ENCODE measurements around the gene CALML5. TPM values are rescaled to one million over a fixed set of nuclear protein-coding genes. Genes with fewer than 3 reads are reported as not detected.

Gene CALML5
- total RNA-seq, 1 donor from 2014 or later, result not detected

DNA sequence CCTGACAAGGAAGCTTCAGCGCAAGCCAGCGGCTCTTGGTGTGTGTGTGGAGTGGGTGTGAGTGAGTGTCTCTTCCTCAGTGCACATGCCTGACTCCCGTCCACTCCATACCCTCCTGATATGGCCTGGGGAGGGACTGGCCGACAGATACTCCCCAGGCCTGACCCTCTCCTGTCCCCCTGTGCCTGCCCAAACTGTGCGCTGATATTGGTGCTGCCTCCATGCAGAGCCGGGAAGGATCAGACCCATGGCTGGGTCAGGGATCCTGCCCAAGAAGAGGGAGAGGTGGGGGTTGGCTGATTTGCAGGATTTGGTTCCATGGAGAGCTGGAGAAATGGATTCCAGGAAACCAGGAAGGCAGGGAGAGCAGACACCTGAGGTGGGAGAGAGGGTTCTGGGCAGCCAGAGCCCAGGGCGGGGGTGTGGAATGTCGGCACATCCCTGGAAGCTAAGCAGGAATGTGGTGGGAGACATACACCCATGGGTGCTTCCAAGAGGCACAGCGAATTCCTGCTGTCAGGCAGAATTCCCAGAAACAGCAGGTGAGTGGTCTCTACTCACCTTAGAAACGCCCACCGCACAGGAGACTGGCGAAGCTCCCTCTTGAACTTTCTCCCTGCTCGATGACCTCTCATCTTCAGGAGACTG is 6.3 kb downstream of the CALML5 start:
- peaks cover 4% of the 10 kb centered on the region for H3K4me1 Mint-ChIP-seq (ENCODE audit: unreplicated experiment)
- DNase-seq (ENCODE audit: extremely low spot score, unreplicated experiment), result no peak
- H3K4me3 Mint-ChIP-seq (ENCODE audit: unreplicated experiment), result no peak overlapping the region
- H3K9me3 Mint-ChIP-seq (ENCODE audit: unreplicated experiment), result no peaks in the 10 kb centered on the region
- H3K36me3 Mint-ChIP-seq (ENCODE audit: unreplicated experiment), result no peaks in the 10 kb centered on the region
- TF ChIP-seq, protein P1, sequence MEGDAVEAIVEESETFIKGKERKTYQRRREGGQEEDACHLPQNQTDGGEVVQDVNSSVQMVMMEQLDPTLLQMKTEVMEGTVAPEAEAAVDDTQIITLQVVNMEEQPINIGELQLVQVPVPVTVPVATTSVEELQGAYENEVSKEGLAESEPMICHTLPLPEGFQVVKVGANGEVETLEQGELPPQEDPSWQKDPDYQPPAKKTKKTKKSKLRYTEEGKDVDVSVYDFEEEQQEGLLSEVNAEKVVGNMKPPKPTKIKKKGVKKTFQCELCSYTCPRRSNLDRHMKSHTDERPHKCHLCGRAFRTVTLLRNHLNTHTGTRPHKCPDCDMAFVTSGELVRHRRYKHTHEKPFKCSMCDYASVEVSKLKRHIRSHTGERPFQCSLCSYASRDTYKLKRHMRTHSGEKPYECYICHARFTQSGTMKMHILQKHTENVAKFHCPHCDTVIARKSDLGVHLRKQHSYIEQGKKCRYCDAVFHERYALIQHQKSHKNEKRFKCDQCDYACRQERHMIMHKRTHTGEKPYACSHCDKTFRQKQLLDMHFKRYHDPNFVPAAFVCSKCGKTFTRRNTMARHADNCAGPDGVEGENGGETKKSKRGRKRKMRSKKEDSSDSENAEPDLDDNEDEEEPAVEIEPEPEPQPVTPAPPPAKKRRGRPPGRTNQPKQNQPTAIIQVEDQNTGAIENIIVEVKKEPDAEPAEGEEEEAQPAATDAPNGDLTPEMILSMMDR (IDR thresholded peaks at IDR 0.05), result no peak
- H3K27ac Mint-ChIP-seq (ENCODE audit: unreplicated experiment), result no peak overlapping the region
- no peaks in the 10 kb centered on the region for H3K27me3 Mint-ChIP-seq (ENCODE audit: unreplicated experiment)

DNA sequence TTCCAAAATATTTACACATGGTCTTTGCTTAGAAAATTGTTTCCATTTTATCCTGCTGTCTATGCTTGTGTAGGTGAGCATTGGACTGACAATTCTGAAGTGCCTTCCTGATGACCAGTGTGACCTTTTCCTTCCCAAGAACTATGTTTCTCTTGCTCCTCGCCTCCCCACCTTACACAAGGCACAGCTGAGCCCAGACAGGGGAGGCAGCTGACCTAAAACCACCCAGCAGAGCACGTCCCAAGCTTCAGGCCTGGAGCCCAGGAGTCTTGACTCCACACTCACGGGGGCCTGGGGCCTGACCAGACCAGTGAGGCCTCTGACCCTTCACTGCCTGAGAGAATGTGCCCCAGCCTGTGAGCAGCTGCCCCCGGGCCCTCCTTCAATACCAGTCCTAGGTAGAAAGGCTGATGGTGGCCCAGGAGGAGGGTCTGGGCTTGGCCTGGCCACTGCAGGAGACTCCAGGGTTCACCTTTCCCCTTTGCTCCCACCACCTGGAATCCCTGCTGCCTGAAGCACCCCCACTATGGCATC is 7.0 kb downstream of the CALML5 start:
- Mint-ChIP-seq H3K4me3 (ENCODE audit: unreplicated experiment) (no peak overlapping the region), H3K4me1 (ENCODE audit: unreplicated experiment) (peaks cover 4% of the 10 kb centered on the region), H3K9me3 (ENCODE audit: unreplicated experiment) (no peaks in the 10 kb centered on the region), H3K27ac (ENCODE audit: unreplicated experiment) (no peak overlapping the region), H3K36me3 (ENCODE audit: unreplicated experiment) (no peaks in the 10 kb centered on the region), H3K27me3 (ENCODE audit: unreplicated experiment) (no peaks in the 10 kb centered on the region)
- TF ChIP-seq, protein P1 (IDR thresholded peaks at IDR 0.05), result no peak
- no peak for DNase-seq (ENCODE audit: extremely low spot score, unreplicated experiment)

DNA sequence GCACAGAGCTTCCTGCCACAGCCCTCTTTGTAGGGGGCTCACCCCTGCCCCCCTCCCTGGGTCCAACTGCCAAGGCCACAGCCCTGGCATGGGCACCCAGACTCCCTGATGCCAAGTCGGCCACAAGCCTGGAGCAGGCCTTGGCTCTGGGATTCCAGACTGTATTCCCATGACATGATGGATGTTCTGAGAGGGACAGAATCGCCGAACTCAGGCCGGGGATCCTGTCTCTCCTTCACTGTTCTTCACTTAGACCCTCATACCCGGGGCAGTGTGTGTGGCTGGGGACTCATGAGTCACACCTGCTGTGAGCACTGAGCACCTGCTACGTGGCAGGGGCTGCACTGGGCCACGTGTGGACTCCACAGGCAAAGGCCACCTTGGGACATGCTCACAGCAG is 7.9 kb downstream of the CALML5 start:
- Mint-ChIP-seq H3K27ac (ENCODE audit: unreplicated experiment) (no peak overlapping the region), H3K4me1 (ENCODE audit: unreplicated experiment) (peaks cover 4% of the 10 kb centered on the region), H3K27me3 (ENCODE audit: unreplicated experiment) (no peaks in the 10 kb centered on the region), H3K9me3 (ENCODE audit: unreplicated experiment) (no peaks in the 10 kb centered on the region), H3K36me3 (ENCODE audit: unreplicated experiment) (no peaks in the 10 kb centered on the region), H3K4me3 (ENCODE audit: unreplicated experiment) (no peak overlapping the region)
- DNase-seq (ENCODE audit: extremely low spot score, unreplicated experiment), result no peak
- TF ChIP-seq, protein P1 (IDR thresholded peaks at IDR 0.05), result no peak

GRCh38 chr10:5490698-5491464 is 8.5 kb downstream of the CALML5 start:
- Mint-ChIP-seq H3K4me1 (ENCODE audit: unreplicated experiment) (peaks cover 4% of the 10 kb centered on the region), H3K27ac (ENCODE audit: unreplicated experiment) (no peak overlapping the region), H3K9me3 (ENCODE audit: unreplicated experiment) (no peaks in the 10 kb centered on the region), H3K4me3 (ENCODE audit: unreplicated experiment) (no peak overlapping the region), H3K27me3 (ENCODE audit: unreplicated experiment) (no peaks in the 10 kb centered on the region), H3K36me3 (ENCODE audit: unreplicated experiment) (no peaks in the 10 kb centered on the region)
- DNase-seq (ENCODE audit: extremely low spot score, unreplicated experiment), result no peak
- TF ChIP-seq, protein P1 (IDR thresholded peaks at IDR 0.05), result no peak

- Mint-ChIP-seq H3K27ac (ENCODE audit: unreplicated experiment) (no peak overlapping the region), H3K27me3 (ENCODE audit: unreplicated experiment) (no peaks in the 10 kb centered on the region), H3K9me3 (ENCODE audit: unreplicated experiment) (no peaks in the 10 kb centered on the region), H3K4me1 (ENCODE audit: unreplicated experiment) (peaks cover 4% of the 10 kb centered on the region), H3K4me3 (ENCODE audit: unreplicated experiment) (no peak overlapping the region), H3K36me3 (ENCODE audit: unreplicated experiment) (no peaks in the 10 kb centered on the region)
- TF ChIP-seq, protein P1 (IDR thresholded peaks at IDR 0.05), result no peak
- DNase-seq (ENCODE audit: extremely low spot score, unreplicated experiment), result no peak
These were observed 9.3 kb downstream of the CALML5 start for GRCh38 chr10:5490032-5490431.

Measured in osteocyte (in vitro differentiated cells).